PFSK-1 (cell line): ENCODE data around the gene MPIG6B.

ENCODE experiments used
- FOXP2 ChIP-seq: optimal IDR thresholded peaks from 2 replicates; pipeline ENCODE3; 2011; ENCODE audit warnings: borderline replicate concordance, control low read depth, inconsistent platforms; ENCODE audit not compliant: insufficient read depth; ENCODE audit errors: extremely low read length, extremely low read depth
- POLR2AphosphoS5 ChIP-seq: IDR thresholded peaks from 2 replicates; pipeline ENCODE4 v1.6.1; 2012; ENCODE audit warnings: low read depth, mild to moderate bottlenecking, control low read depth, low read length, moderate library complexity
- REST ChIP-seq, 2 experiments: IDR thresholded peaks; 2 replicates each; pipeline versions ENCODE4 v1.6.1 to v1.8.0; 2011 to 2012; ENCODE audit warnings: low read depth in 2 of 2, low read length in 2 of 2, control low read depth in 1 of 2, inconsistent platforms in 1 of 2, mild to moderate bottlenecking in 1 of 2, moderate library complexity in 1 of 2; ENCODE audit not compliant: insufficient read depth in 1 of 2
- SIN3A ChIP-seq: IDR thresholded peaks from 2 replicates; pipeline ENCODE4 v1.6.1; 2012; ENCODE audit warnings: mild to moderate bottlenecking, low read length, moderate library complexity, borderline replicate concordance; ENCODE audit not compliant: insufficient read depth
- TAF1 ChIP-seq: IDR thresholded peaks from 2 replicates; pipeline ENCODE4 v1.6.1; 2012; ENCODE audit warnings: low read length, control low read depth, borderline replicate concordance; ENCODE audit not compliant: insufficient read depth

MPIG6B gene

DNA sequence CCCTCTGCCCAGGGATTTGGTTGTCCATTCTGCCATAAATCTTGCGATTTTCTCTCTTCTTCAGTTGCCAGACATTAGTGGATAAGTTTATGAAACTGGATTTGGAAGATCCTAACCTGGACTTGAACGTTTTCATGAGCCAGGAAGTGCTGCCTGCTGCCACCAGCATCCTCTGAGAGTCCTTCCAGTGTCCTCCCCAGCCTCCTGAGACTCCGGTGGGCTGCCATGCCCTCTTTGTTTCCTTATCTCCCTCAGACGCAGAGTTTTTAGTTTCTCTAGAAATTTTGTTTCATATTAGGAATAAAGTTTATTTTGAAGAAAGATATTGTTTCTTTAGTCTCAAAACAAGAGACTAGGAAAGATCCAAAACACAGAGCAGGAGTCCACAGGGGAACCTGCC, 39.2 kb downstream of the MPIG6B start, which contains the start of gene SAPCD1:
Gene SAPCD1 (plus strand): TSS at position 301 of the 400 bp plus-strand sequence. CDS start 399 bp downstream, outside the sequence.
- TF ChIP-seq SIN3A (no peak), POLR2AphosphoS5 (no peak)

DNA sequence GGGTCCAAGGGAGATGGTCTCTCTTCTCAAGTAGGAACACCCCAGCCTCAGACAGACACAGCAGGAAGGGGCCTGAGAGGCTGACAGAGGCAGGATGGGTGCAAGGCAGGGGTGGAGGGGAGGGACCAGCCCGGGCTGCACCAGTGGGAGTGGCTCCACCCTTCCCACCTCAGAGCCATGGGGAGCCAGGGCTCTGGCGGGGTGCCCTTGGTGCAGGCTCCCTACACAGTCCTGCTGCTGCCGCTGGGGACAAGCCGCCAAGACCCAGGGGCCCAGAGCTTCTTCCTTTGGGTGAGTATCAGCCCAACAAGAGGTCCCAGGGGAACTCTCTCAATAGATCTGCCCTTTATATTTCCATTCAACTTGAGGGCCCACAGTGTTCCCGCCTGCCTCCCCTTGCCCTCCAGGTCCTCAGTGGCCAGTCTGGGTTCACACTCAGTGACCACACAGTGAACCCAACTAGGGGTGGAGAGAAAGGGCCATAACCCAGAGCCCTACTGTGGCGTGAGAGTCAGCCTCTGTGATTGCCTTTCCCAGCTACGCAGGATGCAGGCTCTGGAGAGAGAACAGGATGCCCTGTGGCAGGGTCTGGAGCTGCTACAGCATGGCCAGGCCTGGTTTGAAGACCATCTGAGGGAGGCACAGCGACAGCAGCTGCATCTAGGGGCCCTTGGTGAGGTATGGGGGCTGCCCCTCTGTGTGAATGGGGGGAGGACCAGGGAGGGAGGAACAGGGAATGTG, 39.9 kb downstream of the MPIG6B start:
- TF ChIP-seq POLR2AphosphoS5 (no peak), SIN3A (no peak), REST (IDR thresholded peaks at IDR 0.05; ENCODE audit: insufficient read depth in 1 of 2, low read depth in 2 of 2, low read length in 2 of 2) (no peak), FOXP2 (no peak), TAF1 (no peak)

GRCh38 chr6:31763619-31763940, 40.4 kb downstream of the MPIG6B start:
- TF ChIP-seq REST (IDR thresholded peaks at IDR 0.05; ENCODE audit: insufficient read depth in 1 of 2, low read depth in 2 of 2, low read length in 2 of 2) (no peak), POLR2AphosphoS5 (no peak), TAF1 (no peak), FOXP2 (no peak), SIN3A (no peak)

DNA sequence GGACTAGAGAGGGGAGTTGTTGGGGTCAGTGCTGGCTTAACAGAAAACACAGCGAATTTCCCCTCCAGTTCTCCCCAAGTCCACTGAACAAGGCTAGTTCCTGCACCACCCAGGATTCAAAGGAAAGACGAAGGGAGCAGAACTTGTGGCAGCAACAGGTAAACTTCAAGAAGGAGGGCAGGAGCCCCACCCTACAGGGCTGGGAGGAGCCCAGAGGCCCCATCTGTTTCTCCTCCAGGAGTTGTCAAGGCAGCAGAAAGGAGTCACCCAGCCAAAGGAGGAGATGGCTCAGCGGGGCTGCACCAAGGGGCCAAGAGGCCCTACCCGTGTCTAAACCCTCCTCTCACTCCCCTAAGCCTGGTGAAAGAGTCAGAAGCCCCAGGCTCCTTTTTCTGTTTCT, 41.0 kb downstream of the MPIG6B start:
- TF ChIP-seq TAF1: no peak

GRCh38 chr6:31765559-31765909, 42.4 kb downstream of the MPIG6B start:
- TF ChIP-seq FOXP2 (no peak), TAF1 (no peak), SIN3A (no peak), POLR2AphosphoS5 (no peak), REST (IDR thresholded peaks at IDR 0.05; ENCODE audit: insufficient read depth in 1 of 2, low read depth in 2 of 2, low read length in 2 of 2) (no peak)

GRCh38 chr6:31765910-31766794, 43.0 kb downstream of the MPIG6B start:
- TF ChIP-seq FOXP2: no peak
- no peak for TF ChIP-seq TAF1
- no peak for TF ChIP-seq POLR2AphosphoS5
- TF ChIP-seq REST (IDR thresholded peaks at IDR 0.05; ENCODE audit: insufficient read depth in 1 of 2, low read depth in 2 of 2, low read length in 2 of 2): no peak
- no peak for TF ChIP-seq SIN3A
